Ovary (tissue), 3 donors: Measurements from ENCODE around the gene ATP2C2.

Experiments used
- CTCF ChIP-seq, 3 donors: fragments of 450-650 bp in 2 of 3; fragments of 200-600 bp in 1 of 3; IDR thresholded peaks; one replicate each; pipeline versions ENCODE4 v1.5.1 to v1.8.0; 2016 to 2022; ENCODE audit warnings: antibody characterized with exemption in 3 of 3, mild to moderate bottlenecking in 1 of 3
- POLR2A ChIP-seq: fragments of 450-650 bp; IDR thresholded peaks from one replicate; pipeline ENCODE4 v1.6.1; 2017; ENCODE audit warnings: antibody characterized with exemption, mild to moderate bottlenecking, moderate library complexity
- donor health status: DM: no; HTN: no; CAD: no.

- no peak for TF ChIP-seq CTCF (IDR thresholded peaks at IDR 0.05)
- TF ChIP-seq POLR2A, result no peak
Observed at GRCh38 chr16:84322749-84323148, 45.6 kb upstream of the ATP2C2 start.
